Keratinocyte (primary cell): ENCODE measurements around the gene AIP.

ENCODE experiments used
- EZH2 ChIP-seq: IDR thresholded peaks from one replicate; pipeline ENCODE4 v1.6.1; 2012; ENCODE audit warnings: inconsistent platforms, mild to moderate bottlenecking, low read length, moderate library complexity
- TF ChIP-seq, protein P1 (sequence below), 3 experiments: IDR thresholded peaks in 1 of 3; conservative IDR thresholded peaks in 1 of 3; optimal IDR thresholded peaks in 1 of 3; 2 replicates in 2 of 3; 3 replicates in 1 of 3; pipeline versions ENCODE3 to v1.5.1; 2011; ENCODE audit warnings: low read length in 3 of 3, mild to moderate bottlenecking in 3 of 3, moderate library complexity in 2 of 3, control low read depth in 1 of 3, inconsistent platforms in 1 of 3; ENCODE audit not compliant: insufficient read depth in 2 of 3; ENCODE audit errors: extremely low read depth in 1 of 3

DNA sequence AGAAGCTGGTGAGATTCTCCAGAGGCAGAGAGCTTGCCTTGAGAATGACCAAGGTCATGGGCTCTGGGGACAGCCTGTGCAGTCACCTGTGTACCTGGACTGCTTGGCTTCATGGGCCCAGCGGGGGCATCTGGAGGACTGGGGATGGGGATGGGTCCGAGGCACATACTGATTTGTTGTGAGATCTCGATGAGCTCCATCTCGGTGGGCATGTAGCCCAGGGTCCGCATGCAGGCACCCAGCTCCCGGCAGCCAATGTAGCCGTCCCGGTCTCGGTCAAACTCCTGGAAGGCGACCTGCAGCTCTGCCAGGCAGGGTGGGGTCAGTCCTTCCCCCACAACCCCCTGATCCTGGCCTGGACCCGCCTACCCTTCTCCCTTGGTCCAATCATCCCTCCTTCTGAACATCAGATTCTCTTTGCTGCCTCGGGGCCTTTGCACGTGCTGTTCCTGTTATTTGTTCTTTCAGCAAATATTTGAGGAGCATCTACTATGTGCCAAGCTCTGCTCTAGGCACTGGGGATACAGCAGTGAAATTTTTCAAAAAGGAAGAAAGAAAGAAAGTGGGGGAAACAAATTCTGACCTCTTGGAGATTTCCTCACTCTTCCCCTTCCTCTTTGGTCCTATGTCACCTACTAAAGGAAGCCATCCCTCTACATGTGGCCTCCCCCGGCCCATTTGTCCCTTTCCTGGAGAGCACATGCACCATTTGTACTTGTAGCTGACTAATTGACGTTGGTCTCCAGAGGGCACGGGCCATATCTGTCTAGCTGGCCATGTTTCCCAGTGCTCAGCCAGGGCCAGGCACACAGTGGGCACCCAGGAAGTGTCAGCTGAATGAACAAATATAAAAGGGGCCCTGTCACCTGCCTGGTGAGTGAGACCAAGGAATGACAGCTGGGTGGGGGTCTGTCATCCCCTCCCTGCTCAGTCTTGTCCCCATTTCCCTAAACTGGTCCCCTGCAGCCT is 38.3 kb downstream of the AIP start:
- TF ChIP-seq, protein P1, sequence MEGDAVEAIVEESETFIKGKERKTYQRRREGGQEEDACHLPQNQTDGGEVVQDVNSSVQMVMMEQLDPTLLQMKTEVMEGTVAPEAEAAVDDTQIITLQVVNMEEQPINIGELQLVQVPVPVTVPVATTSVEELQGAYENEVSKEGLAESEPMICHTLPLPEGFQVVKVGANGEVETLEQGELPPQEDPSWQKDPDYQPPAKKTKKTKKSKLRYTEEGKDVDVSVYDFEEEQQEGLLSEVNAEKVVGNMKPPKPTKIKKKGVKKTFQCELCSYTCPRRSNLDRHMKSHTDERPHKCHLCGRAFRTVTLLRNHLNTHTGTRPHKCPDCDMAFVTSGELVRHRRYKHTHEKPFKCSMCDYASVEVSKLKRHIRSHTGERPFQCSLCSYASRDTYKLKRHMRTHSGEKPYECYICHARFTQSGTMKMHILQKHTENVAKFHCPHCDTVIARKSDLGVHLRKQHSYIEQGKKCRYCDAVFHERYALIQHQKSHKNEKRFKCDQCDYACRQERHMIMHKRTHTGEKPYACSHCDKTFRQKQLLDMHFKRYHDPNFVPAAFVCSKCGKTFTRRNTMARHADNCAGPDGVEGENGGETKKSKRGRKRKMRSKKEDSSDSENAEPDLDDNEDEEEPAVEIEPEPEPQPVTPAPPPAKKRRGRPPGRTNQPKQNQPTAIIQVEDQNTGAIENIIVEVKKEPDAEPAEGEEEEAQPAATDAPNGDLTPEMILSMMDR (optimal IDR thresholded peaks at IDR 0.05 in 1 of 3, IDR thresholded peaks at IDR 0.05 in 1 of 3, conservative IDR thresholded peaks at IDR 0.05 in 1 of 3; ENCODE audit: extremely low read depth in 1 of 3, insufficient read depth in 2 of 3, low read length in 3 of 3): no peak
- TF ChIP-seq EZH2: no peak
